ENCODE measurements around the gene CEP350.

The CEP350 gene

DNA sequence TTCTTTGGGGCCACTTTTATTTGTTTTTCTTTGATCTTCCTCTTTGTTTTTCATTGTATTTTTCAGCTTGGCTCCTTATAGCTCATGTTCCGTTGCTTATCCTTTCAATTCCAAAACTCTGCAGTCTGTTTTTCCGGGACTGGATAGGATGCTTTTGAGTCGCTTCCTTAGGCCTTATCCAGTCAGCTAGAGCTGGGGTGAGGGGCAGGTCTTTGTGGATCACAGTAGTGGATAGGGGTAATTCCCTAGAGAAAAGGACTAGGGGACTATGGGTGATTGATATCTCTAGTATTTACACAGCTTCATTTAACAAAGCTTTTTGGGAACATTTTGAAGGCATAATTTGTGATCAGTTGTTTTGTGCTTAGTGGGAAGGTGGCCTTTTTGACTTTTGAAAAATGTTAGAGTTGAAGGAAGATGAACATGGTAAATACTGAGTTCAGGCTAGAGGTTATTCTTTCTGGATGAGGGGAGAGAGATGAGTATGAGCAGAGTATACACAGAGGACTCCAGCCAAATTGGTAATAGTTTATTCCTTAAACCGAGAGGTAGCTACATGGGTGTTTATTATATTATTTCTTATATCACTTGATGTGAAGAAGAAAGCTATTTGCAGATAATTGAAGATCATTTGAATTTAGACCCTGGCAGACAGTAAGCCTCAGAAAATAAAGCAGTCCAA, 22.5 kb downstream of the CEP350 start:
- TF ChIP-seq, protein P1, sequence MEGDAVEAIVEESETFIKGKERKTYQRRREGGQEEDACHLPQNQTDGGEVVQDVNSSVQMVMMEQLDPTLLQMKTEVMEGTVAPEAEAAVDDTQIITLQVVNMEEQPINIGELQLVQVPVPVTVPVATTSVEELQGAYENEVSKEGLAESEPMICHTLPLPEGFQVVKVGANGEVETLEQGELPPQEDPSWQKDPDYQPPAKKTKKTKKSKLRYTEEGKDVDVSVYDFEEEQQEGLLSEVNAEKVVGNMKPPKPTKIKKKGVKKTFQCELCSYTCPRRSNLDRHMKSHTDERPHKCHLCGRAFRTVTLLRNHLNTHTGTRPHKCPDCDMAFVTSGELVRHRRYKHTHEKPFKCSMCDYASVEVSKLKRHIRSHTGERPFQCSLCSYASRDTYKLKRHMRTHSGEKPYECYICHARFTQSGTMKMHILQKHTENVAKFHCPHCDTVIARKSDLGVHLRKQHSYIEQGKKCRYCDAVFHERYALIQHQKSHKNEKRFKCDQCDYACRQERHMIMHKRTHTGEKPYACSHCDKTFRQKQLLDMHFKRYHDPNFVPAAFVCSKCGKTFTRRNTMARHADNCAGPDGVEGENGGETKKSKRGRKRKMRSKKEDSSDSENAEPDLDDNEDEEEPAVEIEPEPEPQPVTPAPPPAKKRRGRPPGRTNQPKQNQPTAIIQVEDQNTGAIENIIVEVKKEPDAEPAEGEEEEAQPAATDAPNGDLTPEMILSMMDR (conservative IDR thresholded peaks at IDR 0.05; ENCODE audit: low read length), result no peak
- no peak overlapping the region for H3K4me3 ChIP-seq (ENCODE audit: low read length)
- no peak for DNase-seq (ENCODE audit: low read depth)

DNA sequence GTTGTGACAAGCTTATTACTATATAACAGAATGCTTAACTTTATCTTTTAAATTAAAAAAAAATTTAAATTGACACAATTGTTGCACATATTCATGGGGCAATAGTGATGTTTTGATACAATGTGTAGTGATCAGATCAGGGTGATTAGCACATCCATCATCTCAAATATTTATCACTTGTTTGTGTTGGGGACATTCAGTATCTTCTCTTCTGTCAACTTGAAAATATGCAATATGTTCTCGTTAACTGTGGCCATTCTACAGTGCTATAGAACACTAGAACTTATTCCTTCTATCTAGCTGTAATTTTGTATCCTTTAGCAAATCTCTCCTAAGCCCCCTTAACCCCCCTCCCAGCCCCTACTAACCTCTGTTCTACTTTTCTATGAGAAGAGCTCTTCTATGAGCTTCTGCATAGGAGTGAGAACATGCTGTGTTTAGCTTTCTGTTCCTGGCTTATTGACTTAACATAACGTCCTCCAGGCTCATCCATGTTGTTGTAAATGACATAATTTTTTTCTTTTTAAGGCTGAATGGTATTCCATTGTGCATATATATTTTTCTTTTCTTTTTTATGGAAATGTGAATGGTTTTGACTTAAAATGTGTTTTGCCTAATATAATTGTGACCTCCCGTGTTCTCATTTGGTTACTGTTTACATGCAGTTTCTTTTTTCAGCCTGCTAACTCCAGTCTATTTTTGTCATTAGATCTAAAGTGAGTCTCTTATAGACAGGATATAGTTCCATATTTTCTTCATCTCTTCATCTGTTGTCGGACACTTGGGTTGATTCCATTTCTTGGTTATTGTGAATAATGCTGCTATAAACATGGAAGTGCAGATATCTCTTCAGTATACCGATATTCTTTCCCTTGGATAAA, 23.8 kb downstream of the CEP350 start:
- H3K4me3 ChIP-seq (ENCODE audit: low read length), result no peak overlapping the region
- TF ChIP-seq, protein P1 (conservative IDR thresholded peaks at IDR 0.05; ENCODE audit: low read length), result no peak
- DNase-seq (ENCODE audit: low read depth), result no peak

DNA sequence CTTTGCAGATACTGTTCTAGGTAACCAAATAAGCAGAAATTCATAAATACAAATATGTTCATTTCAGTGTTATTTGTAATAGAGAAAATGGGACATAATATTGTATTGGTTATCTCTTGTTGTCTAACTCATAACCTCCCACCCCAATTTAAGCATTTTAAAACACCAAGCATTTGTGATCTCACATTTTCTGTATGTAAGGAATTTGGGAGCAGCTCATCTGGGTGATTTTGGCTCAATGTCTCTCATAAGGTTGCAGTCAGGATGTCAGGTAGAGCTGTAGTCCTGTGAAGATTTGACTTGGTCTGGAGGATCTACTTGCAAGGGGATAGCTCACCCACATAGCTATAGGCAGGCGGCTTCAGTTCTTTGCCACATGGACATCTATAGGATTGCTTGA, 29.5 kb downstream of the CEP350 start:
- no peak for DNase-seq (ENCODE audit: low read depth)
- H3K4me3 ChIP-seq (ENCODE audit: low read length), result no peak overlapping the region
- TF ChIP-seq, protein P1 (conservative IDR thresholded peaks at IDR 0.05; ENCODE audit: low read length), result no peak

DNA sequence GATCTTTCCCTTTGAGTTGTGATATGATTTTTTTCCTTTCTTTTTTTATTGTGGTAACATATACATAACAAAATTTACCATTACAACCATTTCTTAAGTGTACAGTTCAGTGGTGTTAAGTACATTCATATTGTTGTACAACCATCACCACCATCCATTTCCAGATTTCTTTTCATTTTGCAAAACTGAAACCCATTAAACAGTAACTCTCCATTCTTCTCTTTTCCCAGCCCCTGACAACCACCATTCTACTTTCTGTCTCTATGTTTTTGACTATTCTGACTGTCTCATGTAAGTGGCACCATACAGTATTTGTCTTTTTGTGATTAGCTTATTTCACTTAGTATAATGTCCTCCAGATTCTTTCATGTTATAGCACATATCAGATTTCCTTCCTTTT, 30.3 kb downstream of the CEP350 start:
- DNase-seq (ENCODE audit: low read depth), result no peak
- no peak overlapping the region for H3K4me3 ChIP-seq (ENCODE audit: low read length)
- TF ChIP-seq, protein P1 (conservative IDR thresholded peaks at IDR 0.05; ENCODE audit: low read length), result no peak

DNA sequence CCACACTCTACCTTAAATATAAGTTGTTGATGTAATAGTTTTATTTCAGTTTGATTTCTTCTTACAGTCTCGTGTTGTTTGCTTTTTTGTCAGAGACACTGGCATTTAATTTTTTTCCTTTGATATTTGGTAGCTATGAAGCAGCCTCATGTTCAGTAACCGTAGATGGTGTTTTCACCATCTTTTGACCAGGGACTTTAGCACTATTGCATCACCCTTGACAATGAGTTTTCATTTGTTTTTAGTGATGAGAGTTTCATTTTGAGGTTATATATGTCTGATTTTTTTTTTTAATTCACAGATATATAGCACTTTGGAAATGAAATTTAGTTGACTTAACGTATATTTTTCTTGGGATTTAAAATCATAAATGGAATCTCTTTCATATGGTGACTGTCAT, 36.2 kb downstream of the CEP350 start:
- TF ChIP-seq, protein P1 (conservative IDR thresholded peaks at IDR 0.05; ENCODE audit: low read length), result no peak
- no peak for DNase-seq (ENCODE audit: low read depth)

DNA sequence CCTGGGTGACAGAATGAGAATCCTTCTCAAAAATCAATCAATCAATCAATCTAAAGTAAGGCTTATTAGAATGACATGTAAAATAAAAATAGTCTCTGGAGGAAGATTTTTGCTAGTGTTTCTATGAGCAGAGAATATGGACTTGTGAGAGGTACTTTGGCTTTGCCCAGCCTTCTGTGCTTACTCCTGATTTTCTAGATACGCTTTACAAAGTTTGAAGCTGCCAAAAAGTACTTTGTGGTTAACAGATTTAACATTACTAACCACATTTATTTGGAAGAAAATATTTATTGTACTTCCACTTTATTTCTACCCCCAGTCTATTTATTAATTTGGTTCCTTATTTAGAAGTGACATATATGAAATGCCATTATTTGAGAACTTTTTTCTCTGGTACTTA, 41.0 kb downstream of the CEP350 start:
- H3K4me3 ChIP-seq (ENCODE audit: low read length), result no peak overlapping the region
- peak; percentile 10 for DNase-seq (ENCODE audit: low read depth)
- TF ChIP-seq, protein P1 (conservative IDR thresholded peaks at IDR 0.05; ENCODE audit: low read length), result no peak

More for the DNA sequence above, 36.2 kb downstream of the CEP350 start:
- no peak overlapping the region for H3K4me3 ChIP-seq (ENCODE audit: low read length)

DNA sequence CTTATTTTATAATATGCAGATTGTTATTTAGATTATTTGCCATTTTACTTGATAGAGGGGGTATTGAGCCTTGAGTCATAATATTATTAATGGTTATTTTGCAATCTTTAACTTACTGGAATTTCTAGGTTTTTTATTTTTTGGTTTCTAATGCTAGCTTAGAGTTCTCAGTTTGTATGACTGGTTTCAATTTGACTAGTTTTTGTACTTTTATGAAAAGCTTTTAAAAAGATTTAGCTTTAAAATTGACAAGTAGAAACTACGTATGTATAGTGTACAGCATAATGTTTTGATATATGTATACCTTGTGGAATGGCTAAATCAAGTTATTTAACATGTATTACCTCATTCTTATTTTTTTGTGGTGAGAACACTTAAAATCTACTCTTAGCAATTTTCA, 41.5 kb downstream of the CEP350 start:
- H3K4me3 ChIP-seq (ENCODE audit: low read length), result no peak overlapping the region
- TF ChIP-seq, protein P1 (conservative IDR thresholded peaks at IDR 0.05; ENCODE audit: low read length), result no peak
- no peak for DNase-seq (ENCODE audit: low read depth)
